DND-41 (cell line): ENCODE data around the gene SGIP1.

ENCODE experiments used
- EZH2 ChIP-seq: IDR thresholded peaks from 3 replicates; pipeline ENCODE4 v1.6.1; 2012; ENCODE audit warnings: borderline replicate concordance, low read depth, mild to moderate bottlenecking, moderate library complexity, low read length, inconsistent platforms; ENCODE audit not compliant: severe bottlenecking
- TF ChIP-seq, protein P1 (sequence below): IDR thresholded peaks from 2 replicates; pipeline ENCODE4 v1.5.1; 2012; ENCODE audit warnings: borderline replicate concordance, low read length, moderate library complexity, mild to moderate bottlenecking; ENCODE audit not compliant: poor library complexity, severe bottlenecking; ENCODE audit errors: extremely low read depth

DNA sequence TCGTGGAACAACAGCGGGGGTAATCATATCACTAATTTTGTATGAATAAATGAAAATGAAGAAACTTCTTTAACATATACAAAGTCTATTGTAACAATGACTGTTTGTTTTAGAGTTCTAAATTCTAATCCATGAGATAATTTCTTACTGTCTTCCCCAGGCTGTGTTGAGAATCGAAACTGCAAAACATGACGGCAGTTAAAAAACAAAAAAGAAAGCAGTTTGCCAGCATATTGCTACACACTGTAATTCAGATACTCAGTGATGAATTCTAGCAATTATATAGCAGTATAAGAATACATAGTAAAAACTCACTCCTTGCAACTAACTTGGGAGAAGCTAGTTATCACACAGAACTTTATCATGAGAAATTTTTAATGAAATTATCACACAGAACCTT lies 245.0 kb downstream of the SGIP1 start:
- TF ChIP-seq, protein P1, sequence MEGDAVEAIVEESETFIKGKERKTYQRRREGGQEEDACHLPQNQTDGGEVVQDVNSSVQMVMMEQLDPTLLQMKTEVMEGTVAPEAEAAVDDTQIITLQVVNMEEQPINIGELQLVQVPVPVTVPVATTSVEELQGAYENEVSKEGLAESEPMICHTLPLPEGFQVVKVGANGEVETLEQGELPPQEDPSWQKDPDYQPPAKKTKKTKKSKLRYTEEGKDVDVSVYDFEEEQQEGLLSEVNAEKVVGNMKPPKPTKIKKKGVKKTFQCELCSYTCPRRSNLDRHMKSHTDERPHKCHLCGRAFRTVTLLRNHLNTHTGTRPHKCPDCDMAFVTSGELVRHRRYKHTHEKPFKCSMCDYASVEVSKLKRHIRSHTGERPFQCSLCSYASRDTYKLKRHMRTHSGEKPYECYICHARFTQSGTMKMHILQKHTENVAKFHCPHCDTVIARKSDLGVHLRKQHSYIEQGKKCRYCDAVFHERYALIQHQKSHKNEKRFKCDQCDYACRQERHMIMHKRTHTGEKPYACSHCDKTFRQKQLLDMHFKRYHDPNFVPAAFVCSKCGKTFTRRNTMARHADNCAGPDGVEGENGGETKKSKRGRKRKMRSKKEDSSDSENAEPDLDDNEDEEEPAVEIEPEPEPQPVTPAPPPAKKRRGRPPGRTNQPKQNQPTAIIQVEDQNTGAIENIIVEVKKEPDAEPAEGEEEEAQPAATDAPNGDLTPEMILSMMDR = no peak
- no peak for TF ChIP-seq EZH2
